HG02610 (cell line): Measurements from ENCODE around the gene ADPRHL1.
"Not testable (repeated sequence)": the region's sequence is repeated elsewhere in the genome, so short reads cannot be mapped to it uniquely, and the experiment has no call there.

Source experiments
- ATAC-seq: cut with Tn5 transposase; IDR thresholded peaks from one replicate; pipeline ENCODE4 v1.9.1; 2021; ENCODE audit warnings: mild to moderate bottlenecking, moderate library complexity; ENCODE audit not compliant: unreplicated experiment

ADPRHL1 gene

DNA sequence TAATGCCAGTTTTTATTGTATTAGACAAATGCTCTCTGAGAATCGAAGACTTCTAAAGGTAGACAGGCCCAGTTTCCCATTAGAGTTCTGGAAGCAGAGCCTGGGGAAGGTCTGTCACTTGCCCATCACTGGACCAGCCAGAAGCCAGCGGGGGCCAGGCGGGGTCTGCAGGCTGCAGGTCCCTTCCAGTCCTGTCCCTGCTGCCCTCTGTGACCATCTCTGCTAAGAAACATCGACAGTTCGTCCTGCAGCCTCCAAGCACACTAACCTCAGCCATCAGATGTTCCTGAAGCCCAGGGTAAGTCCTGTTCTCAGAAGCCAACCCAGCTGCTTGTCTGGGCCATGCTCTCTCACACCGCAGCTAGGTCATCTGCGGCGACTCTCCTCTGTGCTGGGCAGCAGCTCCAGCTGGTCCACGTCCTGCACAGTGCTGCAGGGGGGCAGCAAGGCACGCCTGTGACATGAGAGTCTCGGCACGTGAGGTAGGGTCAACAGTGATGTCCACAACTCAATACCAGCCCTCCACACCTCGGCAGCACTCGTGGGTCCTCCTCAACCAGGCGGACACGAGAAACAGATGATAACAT, 2.9 kb upstream of the ADPRHL1 start:
- no peak for ATAC-seq

DNA sequence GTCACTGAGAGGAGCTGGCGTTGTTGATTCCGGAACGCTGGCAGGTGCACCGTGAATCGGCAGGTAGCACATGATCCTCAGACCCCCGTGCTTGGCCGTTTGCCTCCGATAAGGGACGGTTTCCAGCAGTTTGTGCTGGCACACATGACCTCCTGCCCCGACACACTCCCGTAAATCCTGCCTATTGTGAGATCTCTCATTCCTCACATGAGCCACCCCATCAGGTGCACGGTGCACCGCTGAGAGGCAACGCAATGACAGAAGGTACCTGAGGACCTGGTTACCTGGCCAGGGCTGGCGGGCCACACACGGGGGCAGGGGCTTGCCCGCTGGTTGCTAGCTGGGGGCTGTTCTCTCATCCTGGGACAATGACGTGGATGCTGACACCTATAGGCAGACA, 2.1 kb upstream of the ADPRHL1 start:
- no peak for ATAC-seq

DNA sequence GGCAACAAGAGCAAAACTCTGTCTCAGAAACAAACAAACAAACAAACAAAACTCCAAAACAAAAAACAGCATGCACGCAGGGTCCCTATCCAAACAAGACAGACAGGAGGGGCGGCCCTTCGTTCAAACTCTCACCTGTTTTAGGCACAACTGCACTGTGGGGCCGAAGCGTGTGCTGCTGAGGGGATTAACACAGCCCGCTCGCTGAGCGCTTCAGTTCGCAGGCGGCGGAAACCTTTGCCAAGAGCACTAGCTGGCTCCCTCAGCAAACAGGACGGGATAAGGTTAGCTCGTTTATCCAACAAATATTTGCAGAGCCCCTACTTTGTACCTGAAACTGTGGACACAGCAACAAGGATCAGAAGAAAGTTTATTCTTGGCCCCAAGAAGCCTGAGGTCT, 1.6 kb upstream of the ADPRHL1 start:
- no peak for ATAC-seq

DNA sequence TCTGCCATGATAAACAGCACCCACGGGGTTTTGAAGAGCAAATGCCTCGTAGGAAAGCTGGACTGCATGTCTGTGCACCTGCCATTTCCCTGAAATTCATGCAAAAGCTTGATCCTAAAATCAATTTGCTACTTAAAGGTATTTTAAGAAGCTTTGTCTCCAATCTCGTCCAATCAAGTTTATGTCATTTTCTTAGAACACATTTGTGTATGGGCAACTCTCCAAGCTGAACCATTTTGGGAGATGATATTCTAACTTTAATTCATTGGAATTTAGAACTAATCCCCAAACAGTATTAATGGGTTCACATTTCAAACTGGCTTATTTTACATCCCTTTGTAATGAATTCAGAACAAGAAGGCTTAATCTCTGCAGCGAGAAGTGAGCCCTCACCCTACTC, 822 bp downstream of the ADPRHL1 start:
- ATAC-seq: no peak

GRCh38 chr13:113451951-113452421, 1.3 kb downstream of the ADPRHL1 start:
- ATAC-seq: no peak

DNA sequence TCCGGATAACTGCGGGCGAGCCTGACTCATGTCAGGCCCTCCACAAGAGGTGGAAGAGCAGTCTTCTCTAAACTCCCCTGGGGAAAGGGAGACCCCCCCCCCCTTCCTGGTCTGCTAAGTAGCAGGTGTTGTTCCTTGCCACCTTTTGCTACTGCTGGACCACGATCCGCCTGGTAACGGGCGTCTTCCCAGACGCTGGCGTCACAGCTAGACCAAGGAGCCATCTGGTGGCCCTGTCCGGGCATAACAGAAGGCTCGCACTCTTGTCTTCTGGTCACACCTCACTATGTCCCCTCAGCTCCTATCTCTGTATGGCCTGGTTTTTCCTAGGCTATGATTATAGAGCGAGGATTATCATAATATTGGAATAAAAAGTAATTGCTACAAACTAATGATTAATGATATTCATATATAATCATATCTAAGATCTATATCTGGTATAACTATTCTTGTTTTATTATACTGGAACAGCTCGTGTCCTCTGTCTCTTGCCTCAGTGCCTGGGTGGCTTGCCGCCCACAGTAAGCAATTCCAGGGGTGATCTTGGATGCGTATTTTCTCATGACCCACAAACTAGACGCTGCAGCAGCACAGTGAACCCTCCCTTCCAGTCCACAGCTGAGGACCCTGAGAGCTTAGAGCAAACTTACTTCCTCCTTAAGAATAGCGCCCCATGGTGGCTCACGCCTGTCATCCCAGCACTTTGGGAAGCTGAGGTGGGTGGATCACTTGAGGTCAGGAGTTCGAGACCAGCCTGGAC, 2.2 kb downstream of the ADPRHL1 start:
- ATAC-seq: not testable (repeated sequence)

DNA sequence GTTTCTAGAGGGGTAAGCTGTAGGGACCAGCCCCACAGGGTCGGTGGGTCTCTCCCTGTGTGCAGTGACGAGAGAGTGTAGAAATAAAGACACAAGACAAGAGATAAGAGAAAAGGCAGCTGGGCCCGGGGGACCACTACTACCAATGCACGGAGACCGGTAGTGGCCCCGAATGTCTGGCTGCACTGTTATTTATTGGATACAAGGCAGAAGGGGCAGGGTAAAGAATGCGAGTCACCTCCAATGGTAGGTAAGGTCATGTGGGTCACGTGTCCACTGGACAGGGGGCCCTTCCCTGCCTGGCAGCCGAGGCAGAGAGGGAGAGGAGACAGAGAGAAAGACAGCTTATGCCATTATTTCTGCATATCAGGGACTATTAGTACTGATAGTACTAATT, 2.9 kb downstream of the ADPRHL1 start:
- not testable (repeated sequence) for ATAC-seq

DNA sequence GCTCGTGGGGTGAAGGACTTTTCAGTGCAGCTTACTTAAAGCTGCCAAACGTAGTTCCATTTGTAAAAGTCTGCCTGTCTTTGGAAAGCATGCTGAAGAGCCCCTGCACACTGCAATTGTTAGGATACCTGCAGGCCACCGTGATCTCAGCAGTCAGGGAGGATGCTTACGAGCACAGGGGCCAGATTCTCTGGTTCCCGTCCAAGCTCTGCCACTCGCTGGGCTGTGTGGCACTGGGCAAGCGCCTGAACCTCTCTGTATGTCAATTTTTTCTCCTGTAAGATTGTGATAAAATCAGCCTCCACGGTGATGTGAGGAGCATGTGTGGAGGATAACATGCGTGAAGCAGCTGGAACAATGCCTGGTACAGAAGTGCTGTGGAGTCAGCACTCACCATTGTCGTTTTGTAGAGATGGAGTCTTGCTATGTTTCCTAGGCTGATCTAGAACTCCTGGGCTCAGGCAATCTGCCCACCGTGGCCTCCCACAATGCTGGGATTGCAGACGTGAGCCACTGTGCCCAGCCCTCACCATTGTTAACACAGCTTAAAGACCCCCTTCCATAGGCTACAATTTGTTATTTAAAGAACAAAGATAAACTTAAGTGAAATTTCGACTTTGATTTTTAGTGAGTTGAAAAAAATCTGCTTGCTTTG, 3.5 kb downstream of the ADPRHL1 start:
- ATAC-seq: no peak

- ATAC-seq: no peak
These were observed 4.2 kb downstream of the ADPRHL1 start for GRCh38 chr13:113448885-113449692.

- ATAC-seq: no peak
These were observed 4.8 kb downstream of the ADPRHL1 start for GRCh38 chr13:113448545-113448884.

DNA sequence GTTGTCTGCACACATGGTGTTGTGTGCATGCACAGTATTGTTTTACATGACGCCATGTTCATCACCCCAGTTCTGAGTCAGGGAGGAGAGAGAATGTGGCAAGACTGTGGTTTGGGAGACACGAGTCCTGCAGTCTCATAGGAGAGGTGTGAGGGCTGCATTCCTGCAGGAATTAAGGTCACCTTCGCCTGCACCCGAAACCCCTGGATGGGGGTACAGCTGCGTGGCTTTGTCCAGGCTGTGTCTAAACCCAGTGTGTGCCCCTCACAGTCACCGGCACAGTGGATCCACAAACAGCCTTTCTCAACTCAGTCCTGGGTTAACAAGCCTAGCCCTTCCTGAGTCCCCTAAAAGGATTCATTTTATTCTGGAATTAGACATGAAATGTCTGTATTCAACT, 5.7 kb downstream of the ADPRHL1 start:
- no peak for ATAC-seq

DNA sequence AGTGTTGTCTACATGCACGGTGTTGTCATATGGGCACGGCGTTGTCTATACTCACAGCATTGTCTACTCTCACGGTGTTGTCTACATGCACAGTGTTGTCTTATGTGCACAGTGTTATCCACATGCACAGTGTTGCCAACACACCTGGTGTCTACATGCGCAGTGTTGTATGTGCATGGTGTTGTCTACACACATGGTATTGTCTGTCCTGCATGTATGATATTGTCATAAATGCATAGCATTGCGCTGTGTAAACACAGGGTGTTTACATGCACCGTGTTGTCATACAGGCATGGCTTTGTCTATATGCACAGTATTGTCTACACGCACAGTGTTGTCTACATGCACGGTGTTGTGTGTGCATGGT, 6.8 kb downstream of the ADPRHL1 start:
- no peak for ATAC-seq

GRCh38 chr13:113445791-113446487, 7.3 kb downstream of the ADPRHL1 start:
- no peak for ATAC-seq

- ATAC-seq: no peak
These were observed 9.3 kb downstream of the ADPRHL1 start for GRCh38 chr13:113443991-113444390.

DNA sequence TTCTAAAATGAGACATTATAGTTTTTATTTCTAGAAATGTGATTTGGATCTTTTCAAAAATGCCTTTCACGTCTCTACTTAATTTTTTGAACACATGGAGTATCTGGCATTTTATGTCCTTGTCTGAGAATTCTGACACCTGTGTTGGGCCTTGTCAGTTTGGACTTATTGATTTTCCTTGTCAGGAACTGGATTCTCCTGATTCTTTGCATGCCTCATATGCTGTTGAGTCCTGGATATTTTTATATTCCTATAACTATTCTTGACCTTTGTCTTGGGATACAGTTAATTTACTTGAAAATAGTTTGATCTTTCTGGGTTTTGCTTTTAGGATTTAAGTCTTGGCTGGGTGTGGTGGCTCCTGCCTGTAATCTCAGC, 10.3 kb downstream of the ADPRHL1 start:
- ATAC-seq: no peak

GRCh38 chr13:113442354-113442984, 10.8 kb downstream of the ADPRHL1 start:
- ATAC-seq: no peak

GRCh38 chr13:113441661-113442060, 11.6 kb downstream of the ADPRHL1 start:
- ATAC-seq: no peak

- no peak for ATAC-seq
These were observed 15.8 kb downstream of the ADPRHL1 start for GRCh38 chr13:113437408-113438010.

DNA sequence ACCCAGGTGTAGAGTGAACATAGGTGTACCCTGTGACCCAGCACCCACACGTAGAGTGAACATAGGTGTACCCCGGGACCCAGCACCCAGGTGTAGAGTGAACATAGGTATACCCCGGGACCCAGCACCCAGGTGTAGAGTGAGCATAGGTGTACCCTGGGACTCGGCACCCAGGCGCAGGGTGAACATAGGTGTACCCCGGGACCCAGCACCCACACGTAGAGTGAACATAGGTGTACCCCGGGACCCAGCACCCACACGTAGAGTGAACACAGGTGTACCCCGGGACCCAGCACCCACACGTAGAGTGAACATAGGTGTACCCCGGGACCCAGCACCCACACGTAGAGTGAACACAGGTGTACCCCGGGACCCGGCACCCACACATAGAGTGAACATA, 16.4 kb downstream of the ADPRHL1 start:
- ATAC-seq: not testable (repeated sequence)

DNA sequence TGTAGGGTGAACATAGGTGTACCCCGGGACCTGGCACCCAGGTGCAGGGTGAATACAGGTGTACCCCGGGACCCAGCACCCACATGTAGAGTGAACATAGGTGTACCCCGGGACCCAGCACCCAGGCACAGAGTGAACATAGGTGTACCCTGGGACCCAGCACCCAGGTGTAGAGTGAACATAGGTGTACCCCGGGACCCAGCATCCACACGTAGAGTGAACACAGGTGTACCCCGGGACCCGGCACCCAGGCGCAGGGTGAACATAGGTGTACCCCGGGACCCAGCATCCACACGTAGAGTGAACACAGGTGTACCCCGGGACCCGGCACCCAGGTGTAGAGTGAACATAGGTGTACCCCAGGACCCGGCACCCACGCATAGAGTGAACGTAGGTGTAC, 17.4 kb downstream of the ADPRHL1 start:
- not testable (repeated sequence) for ATAC-seq
